Neural cell (in vitro differentiated cells): ENCODE results near the gene MTHFD2. TPM values are rescaled to one million over a fixed set of nuclear protein-coding genes. Genes with fewer than 3 reads are reported as not detected.

ENCODE experiments used
- H2AFZ ChIP-seq: fragments of 200-600, 300-800 bp; sonication (generic), shearing (Covaris generic); 2 replicates; pipeline ENCODE4 v1.6.0; 2014; ENCODE audit warnings: low read depth, mild to moderate bottlenecking, antibody characterized with exemption, low read length, moderate library complexity
- H3F3A ChIP-seq: fragments of 200-600 bp; shearing (Covaris generic); 2 replicates; pipeline ENCODE4 v1.6.1; 2016; ENCODE audit warnings: mild to moderate bottlenecking, moderate library complexity, mixed read lengths, antibody characterized with exemption, low read length; ENCODE audit not compliant: insufficient read depth, poor library complexity, severe bottlenecking
- H3K27ac ChIP-seq: fragments of 200-600, 300-800 bp; sonication (generic), shearing (Covaris generic); 2 replicates; pipeline ENCODE4 v1.5.1; 2014; ENCODE audit warnings: mild to moderate bottlenecking, low read length, moderate library complexity
- H3K27me3 ChIP-seq: fragments of 300-800, 200-600 bp; sonication (generic), shearing (Covaris generic); 2 replicates; pipeline ENCODE4 v1.6.0; 2014; ENCODE audit warnings: mild to moderate bottlenecking, low read depth, low read length, moderate library complexity; ENCODE audit not compliant: insufficient read depth
- H3K36me3 ChIP-seq: fragments of 300-800, 200-600 bp; sonication (generic), shearing (Covaris generic); 2 replicates; pipeline ENCODE4 v1.5.1; 2014; ENCODE audit warnings: mild to moderate bottlenecking, antibody characterized with exemption, low read length, moderate library complexity; ENCODE audit not compliant: insufficient read depth
- H3K4me2 ChIP-seq: fragments of 300-800, 200-600 bp; sonication (generic), shearing (Covaris generic); 2 replicates; pipeline ENCODE4 v1.6.0; 2014; ENCODE audit warnings: mild to moderate bottlenecking, low read length
- H3K4me3 ChIP-seq: fragments of 300-800, 200-600 bp; sonication (generic), shearing (Covaris generic); 2 replicates; pipeline ENCODE4 v1.5.1; 2014; ENCODE audit warnings: mild to moderate bottlenecking, low read length, moderate library complexity
- H3K79me2 ChIP-seq: fragments of 200-600 bp; shearing (Covaris generic); replicated peaks from 2 replicates; pipeline ENCODE4 v1.6.0; 2014; ENCODE audit warnings: mild to moderate bottlenecking, low read length, moderate library complexity; ENCODE audit not compliant: insufficient read depth
- H3K9ac ChIP-seq: fragments of 300-800, 200-600 bp; sonication (generic), shearing (Covaris generic); 2 replicates; pipeline ENCODE4 v1.6.1; 2016; ENCODE audit warnings: mild to moderate bottlenecking, low read length, mixed read lengths
- H3K9me2 ChIP-seq: fragments of 200-600 bp; shearing (Covaris generic); 2 replicates; pipeline ENCODE4 v1.6.1; 2016; ENCODE audit warnings: mild to moderate bottlenecking, low read length, mixed read lengths; ENCODE audit not compliant: insufficient read depth
- H3K9me3 ChIP-seq: fragments of 200-600, 300-800 bp; sonication (generic), shearing (Covaris generic); 2 replicates; pipeline ENCODE4 v1.6.1; 2016; ENCODE audit warnings: mild to moderate bottlenecking, mixed run types, low read length, moderate library complexity, mixed read lengths
- H4K20me1 ChIP-seq: fragments of 200-600 bp; shearing (Covaris generic); 2 replicates; pipeline ENCODE4 v1.6.1; 2016; ENCODE audit warnings: mild to moderate bottlenecking, mixed run types; ENCODE audit not compliant: insufficient read depth
- EP300 ChIP-seq: fragments of 450-650 bp; conservative IDR thresholded peaks from 2 replicates; pipeline ENCODE4 v1.6.1; 2014; ENCODE audit warnings: antibody characterized with exemption, mild to moderate bottlenecking, moderate library complexity; ENCODE audit not compliant: poor library complexity, severe bottlenecking
- EZH2 ChIP-seq: fragments of 200-600, 300-800 bp; shearing (Covaris generic), sonication (generic); IDR thresholded peaks from 2 replicates; pipeline ENCODE4 v1.6.1; 2014; ENCODE audit warnings: antibody characterized with exemption, low read length, borderline replicate concordance, mild to moderate bottlenecking; ENCODE audit not compliant: insufficient read depth, poor library complexity, severe bottlenecking
- MXI1 ChIP-seq: fragments of 450-650 bp; conservative IDR thresholded peaks from 2 replicates; pipeline ENCODE4 v1.6.1; 2014; ENCODE audit warnings: antibody characterized with exemption, mild to moderate bottlenecking; ENCODE audit not compliant: poor library complexity, severe bottlenecking
- POLR2AphosphoS5 ChIP-seq: IDR thresholded peaks from 2 replicates; pipeline ENCODE4 v1.6.1; 2012
- RAD21 ChIP-seq: fragments of 450-650 bp; conservative IDR thresholded peaks from 2 replicates; pipeline ENCODE4 v1.6.1; 2014; ENCODE audit warnings: antibody characterized with exemption, mild to moderate bottlenecking, moderate library complexity
- SMC3 ChIP-seq: fragments of 450-650 bp; conservative IDR thresholded peaks from 2 replicates; pipeline ENCODE4 v1.6.1; 2014; ENCODE audit warnings: antibody characterized with exemption, mild to moderate bottlenecking, moderate library complexity; ENCODE audit not compliant: poor library complexity
- TAF1 ChIP-seq: IDR thresholded peaks from 2 replicates; pipeline ENCODE4 v1.6.1; 2012; ENCODE audit warnings: low read depth
- polyA plus RNA-seq: library from polyadenylated mRNA; depleted of rRNA; stranded (reverse); fragments of >200 nt; gene quantifications from 2 replicates; pipeline ENCODE4 v1.2.3, GENCODE V29; 2014
- TF ChIP-seq, protein P1 (sequence below): IDR thresholded peaks from 2 replicates; pipeline ENCODE4 v1.6.1; 2012; ENCODE audit warnings: borderline replicate concordance
- TF ChIP-seq, protein P2 (sequence below): fragments of 450-650 bp; IDR thresholded peaks from 2 replicates; pipeline ENCODE4 v1.5.1; 2014; ENCODE audit warnings: antibody characterized with exemption, mild to moderate bottlenecking, moderate library complexity; ENCODE audit not compliant: poor library complexity, severe bottlenecking

MTHFD2 gene
- polyA plus RNA-seq, 1 donor from 2014 or later = 26.3 TPM

DNA sequence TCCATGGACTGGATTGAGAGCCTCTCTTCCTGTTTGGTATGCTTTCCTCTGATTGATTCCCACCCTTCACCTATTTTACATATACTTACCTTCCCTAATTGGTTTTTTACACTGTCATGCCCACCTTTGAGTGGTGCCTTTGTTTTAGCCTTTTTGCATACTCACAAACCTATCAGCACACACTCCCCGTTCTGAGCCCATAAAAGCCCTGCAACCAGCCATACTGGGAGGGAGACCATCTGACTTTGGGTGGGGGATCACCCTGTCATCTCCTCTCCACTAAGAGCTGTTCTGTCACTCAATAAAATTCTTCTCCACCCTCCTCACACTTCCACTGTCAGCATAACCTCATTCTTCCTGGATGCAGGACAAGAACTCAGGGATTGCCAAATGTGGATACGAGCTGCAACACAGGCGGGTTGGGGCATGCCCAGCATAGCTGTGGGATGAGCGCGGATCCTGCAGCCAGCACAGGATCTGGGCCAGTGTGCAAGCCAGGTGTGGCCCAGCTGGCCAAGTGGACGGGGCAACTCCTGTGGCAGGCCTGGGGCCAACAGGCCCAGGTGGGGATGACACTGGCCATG, 10.3 kb upstream of the MTHFD2 start:
- Histone ChIP-seq H3F3A (no peaks in the 10 kb centered on the region), H4K20me1 (no peaks in the 10 kb centered on the region), H3K9me2 (no peaks in the 10 kb centered on the region), H3K9ac (no peak overlapping the region), H3K9me3 (no peaks in the 10 kb centered on the region), H2AFZ (no peak overlapping the region), H3K36me3 (no peaks in the 10 kb centered on the region), H3K4me2 (no peak overlapping the region), H3K4me3 (no peak overlapping the region), H3K27me3 (no peaks in the 10 kb centered on the region), H3K27ac (no peak overlapping the region), H3K79me2 (no peaks in the 10 kb centered on the region)
- TF ChIP-seq TAF1 (no peak), EP300 (no peak), RAD21 (no peak), MXI1 (no peak), POLR2AphosphoS5 (no peak), SMC3 (no peak), EZH2 (no peak)
- TF ChIP-seq, protein P1, sequence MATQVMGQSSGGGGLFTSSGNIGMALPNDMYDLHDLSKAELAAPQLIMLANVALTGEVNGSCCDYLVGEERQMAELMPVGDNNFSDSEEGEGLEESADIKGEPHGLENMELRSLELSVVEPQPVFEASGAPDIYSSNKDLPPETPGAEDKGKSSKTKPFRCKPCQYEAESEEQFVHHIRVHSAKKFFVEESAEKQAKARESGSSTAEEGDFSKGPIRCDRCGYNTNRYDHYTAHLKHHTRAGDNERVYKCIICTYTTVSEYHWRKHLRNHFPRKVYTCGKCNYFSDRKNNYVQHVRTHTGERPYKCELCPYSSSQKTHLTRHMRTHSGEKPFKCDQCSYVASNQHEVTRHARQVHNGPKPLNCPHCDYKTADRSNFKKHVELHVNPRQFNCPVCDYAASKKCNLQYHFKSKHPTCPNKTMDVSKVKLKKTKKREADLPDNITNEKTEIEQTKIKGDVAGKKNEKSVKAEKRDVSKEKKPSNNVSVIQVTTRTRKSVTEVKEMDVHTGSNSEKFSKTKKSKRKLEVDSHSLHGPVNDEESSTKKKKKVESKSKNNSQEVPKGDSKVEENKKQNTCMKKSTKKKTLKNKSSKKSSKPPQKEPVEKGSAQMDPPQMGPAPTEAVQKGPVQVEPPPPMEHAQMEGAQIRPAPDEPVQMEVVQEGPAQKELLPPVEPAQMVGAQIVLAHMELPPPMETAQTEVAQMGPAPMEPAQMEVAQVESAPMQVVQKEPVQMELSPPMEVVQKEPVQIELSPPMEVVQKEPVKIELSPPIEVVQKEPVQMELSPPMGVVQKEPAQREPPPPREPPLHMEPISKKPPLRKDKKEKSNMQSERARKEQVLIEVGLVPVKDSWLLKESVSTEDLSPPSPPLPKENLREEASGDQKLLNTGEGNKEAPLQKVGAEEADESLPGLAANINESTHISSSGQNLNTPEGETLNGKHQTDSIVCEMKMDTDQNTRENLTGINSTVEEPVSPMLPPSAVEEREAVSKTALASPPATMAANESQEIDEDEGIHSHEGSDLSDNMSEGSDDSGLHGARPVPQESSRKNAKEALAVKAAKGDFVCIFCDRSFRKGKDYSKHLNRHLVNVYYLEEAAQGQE = no peak
- TF ChIP-seq, protein P2, sequence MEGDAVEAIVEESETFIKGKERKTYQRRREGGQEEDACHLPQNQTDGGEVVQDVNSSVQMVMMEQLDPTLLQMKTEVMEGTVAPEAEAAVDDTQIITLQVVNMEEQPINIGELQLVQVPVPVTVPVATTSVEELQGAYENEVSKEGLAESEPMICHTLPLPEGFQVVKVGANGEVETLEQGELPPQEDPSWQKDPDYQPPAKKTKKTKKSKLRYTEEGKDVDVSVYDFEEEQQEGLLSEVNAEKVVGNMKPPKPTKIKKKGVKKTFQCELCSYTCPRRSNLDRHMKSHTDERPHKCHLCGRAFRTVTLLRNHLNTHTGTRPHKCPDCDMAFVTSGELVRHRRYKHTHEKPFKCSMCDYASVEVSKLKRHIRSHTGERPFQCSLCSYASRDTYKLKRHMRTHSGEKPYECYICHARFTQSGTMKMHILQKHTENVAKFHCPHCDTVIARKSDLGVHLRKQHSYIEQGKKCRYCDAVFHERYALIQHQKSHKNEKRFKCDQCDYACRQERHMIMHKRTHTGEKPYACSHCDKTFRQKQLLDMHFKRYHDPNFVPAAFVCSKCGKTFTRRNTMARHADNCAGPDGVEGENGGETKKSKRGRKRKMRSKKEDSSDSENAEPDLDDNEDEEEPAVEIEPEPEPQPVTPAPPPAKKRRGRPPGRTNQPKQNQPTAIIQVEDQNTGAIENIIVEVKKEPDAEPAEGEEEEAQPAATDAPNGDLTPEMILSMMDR = no peak

DNA sequence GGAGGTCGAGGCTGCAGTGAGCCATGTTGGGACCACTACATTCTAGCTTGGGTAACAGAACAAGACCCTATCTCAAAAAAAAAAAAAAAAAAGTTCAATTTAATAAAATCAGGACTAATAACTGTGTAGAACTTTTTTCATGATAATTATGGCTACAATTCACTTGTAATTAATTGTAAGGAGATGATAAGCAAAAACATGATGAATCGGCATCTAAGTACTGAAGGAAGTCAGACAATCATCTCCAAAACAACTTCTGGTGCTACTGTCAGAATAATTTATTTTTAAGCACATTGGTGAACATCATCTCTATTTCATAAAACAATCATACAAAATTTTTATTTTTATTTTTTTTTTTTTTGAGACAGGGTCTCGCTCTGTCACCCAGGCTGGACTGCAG, 9.7 kb upstream of the MTHFD2 start:
- H3K79me2 ChIP-seq = no peaks in the 10 kb centered on the region
- H3K9me2 ChIP-seq = no peaks in the 10 kb centered on the region
- H3K9ac ChIP-seq = no peak overlapping the region
- no peak overlapping the region for H3K27ac ChIP-seq
- no peak overlapping the region for H3K4me3 ChIP-seq
- H3K27me3 ChIP-seq = no peaks in the 10 kb centered on the region
- H3F3A ChIP-seq = no peaks in the 10 kb centered on the region
- no peaks in the 10 kb centered on the region for H3K36me3 ChIP-seq
- TF ChIP-seq, protein P2 = no peak
- TF ChIP-seq, protein P1 = no peak
- TF ChIP-seq EZH2 = no peak
- TF ChIP-seq RAD21 = no peak
- TF ChIP-seq EP300 = no peak
- no peak for TF ChIP-seq MXI1
- no peak for TF ChIP-seq TAF1
- no peak for TF ChIP-seq SMC3
- no peak for TF ChIP-seq POLR2AphosphoS5
- H4K20me1 ChIP-seq = no peaks in the 10 kb centered on the region
- H3K4me2 ChIP-seq = no peak overlapping the region
- H3K9me3 ChIP-seq = no peaks in the 10 kb centered on the region
- no peak overlapping the region for H2AFZ ChIP-seq
